MCF 10A (cell line): ENCODE data around the gene RPL9. TPM values are rescaled to one million over a fixed set of nuclear protein-coding genes. Genes with fewer than 3 reads are reported as not detected.
"Not testable (repeated sequence)": the region's sequence is repeated elsewhere in the genome, so short reads cannot be mapped to it uniquely, and the experiment has no call there.

Source experiments
- Bru-seq: library from RNA; stranded (reverse); fragments of 400-500 nt; gene quantifications from one replicate; lab custom pipeline; 2021; lab: Mats Ljungman, UMichigan
- BruChase-seq, 2 experiments: library from RNA; stranded (reverse); fragments of 400-500 nt; gene quantifications; one replicate each; lab custom pipeline; 2021; lab: Mats Ljungman, UMichigan
- BruUV-seq: library from RNA; stranded (reverse); fragments of 400-500 nt; replicated peaks from 2 replicates; lab custom pipeline; 2021; lab: Mats Ljungman, UMichigan
- CTCF ChIA-PET: fragments of 300-600 bp; sonication (Branson Sonifier 250); formaldehyde crosslinking; extraction: SDS; loops from one replicate; lab custom pipeline; 2021; ENCODE audit warnings: antibody characterized with exemption, inconsistent platforms; lab: Yijun Ruan, JAX
- POLR2A ChIA-PET: fragments of 300-600, 350-650 bp; sonication (Branson Sonifier 250); formaldehyde crosslinking; extraction: SDS; loops from one replicate; lab custom pipeline; 2020; ENCODE audit warnings: antibody characterized with exemption, inconsistent platforms; lab: Yijun Ruan, JAX
- DNase-seq: peaks from one replicate; pipeline ENCODE4 v3.0.0-alpha.2; 2018; ENCODE audit not compliant: unreplicated experiment
- H3K27ac Mint-ChIP-seq: one replicate; pipeline ENCODE4 v1.8.0; 2022; ENCODE audit warnings: mild to moderate bottlenecking, low read depth, mixed read lengths; ENCODE audit not compliant: unreplicated experiment
- H3K27me3 Mint-ChIP-seq: one replicate; pipeline ENCODE4 v1.8.0; 2022; ENCODE audit warnings: mixed read lengths; ENCODE audit not compliant: insufficient read depth, unreplicated experiment
- H3K36me3 Mint-ChIP-seq: one replicate; pipeline ENCODE4 v1.8.0; 2022; ENCODE audit warnings: mild to moderate bottlenecking, moderate library complexity, mixed read lengths; ENCODE audit not compliant: insufficient read depth, unreplicated experiment
- H3K4me1 Mint-ChIP-seq: one replicate; pipeline ENCODE4 v1.8.0; 2022; ENCODE audit warnings: mixed read lengths; ENCODE audit not compliant: insufficient read depth, unreplicated experiment
- H3K4me3 Mint-ChIP-seq: one replicate; pipeline ENCODE4 v1.8.0; 2022; ENCODE audit warnings: mild to moderate bottlenecking, moderate library complexity, mixed read lengths; ENCODE audit not compliant: unreplicated experiment
- H3K9me3 Mint-ChIP-seq: one replicate; pipeline ENCODE4 v1.8.0; 2022; ENCODE audit warnings: mixed read lengths; ENCODE audit not compliant: unreplicated experiment
- CTCF ChIP-seq: fragments of 200-600 bp; IDR thresholded peaks from one replicate; pipeline ENCODE4 v1.8.0; 2022; ENCODE audit warnings: antibody characterized with exemption, mild to moderate bottlenecking; ENCODE audit not compliant: unreplicated experiment
- intact Hi-C: fragments of 100-400 bp; cut with micrococcal nuclease; formaldehyde crosslinking; loops from 2 replicates; pipeline ENCODE4 v1.14.1; 2022
- long read RNA-seq: library from polyadenylated mRNA; stranded (forward); transcript quantifications from one replicate; pipeline ENCODE4 v2.0.0, GENCODE V29; 2022
- total RNA-seq: library from RNA; stranded (reverse); gene quantifications from 2 replicates; pipeline ENCODE4 v1.2.3, GENCODE V29; 2022

Gene RPL9
- 1,405 and 1,620 TPM in 2 replicates for total RNA-seq
- percentile 100 among the genes with signal in this experiment for Bru-seq, nascent RNA
- BruChase-seq, experiment 1, labeled RNA remaining after a 6-hour chase, result percentile 99 among the genes with signal in this experiment
- BruChase-seq, experiment 2, labeled RNA remaining after a 2-hour chase, result percentile 99 among the genes with signal in this experiment
- long read RNA-seq, transcript RPL9-214 (8 exons, 2,354 nt), result major isoform, 334 of 442 reads
- long read RNA-seq, transcript RPL9-203 (7 exons, 1,127 nt), result minor isoform, 81 of 442 reads
- long read RNA-seq, partial matches to known transcripts, result 5 of 442 reads
- long read RNA-seq, other reads (novel, unspliced or antisense), result 19 of 442 reads

GRCh38 chr4:39458505-39459300, at the start of gene RPL9, which contains the start of gene LIAS:
Gene RPL9, minus strand, starts transcription at chr4:39458922. Its CDS starts 483 bp downstream, at chr4:39458439.
Gene LIAS, plus strand, starts transcription at chr4:39459056. Its CDS starts 62 bp downstream, at chr4:39459118.
- ChIA-PET CTCF (interaction anchor here (0.6 to 1.4 kb wide), 3 partner anchors 10 to 144 kb away, joined by 3 to 6 read pairs (median 3); no protein-coding TSS in a partner anchor), POLR2A (interaction anchor here (0.6 to 7.4 kb wide), 45 partner anchors 8 to 853 kb away, joined by 3 to 79 read pairs (median 4); partner anchors contain the start of genes RFC1, SMIM14, UBE2K and UGDH)
- DNase-seq, result peak; percentile 98
- intact Hi-C loops, result loop anchor here (10.0 kb wide), 1 partner anchor 144 kb away; no protein-coding TSS in a partner anchor
- H3K36me3 Mint-ChIP-seq, result peaks cover 75% of the 10 kb centered on the region
- TSS peak; percentile 46 for BruUV-seq
- H3K27me3 Mint-ChIP-seq, result no peaks in the 10 kb centered on the region
- no peak for TF ChIP-seq CTCF
- H3K4me3 Mint-ChIP-seq, result peak within 1 kb of the TSS; percentile 95
- peak within 1 kb of the TSS; percentile 100 for H3K27ac Mint-ChIP-seq
- no peaks in the 10 kb centered on the region for H3K9me3 Mint-ChIP-seq
- H3K4me1 Mint-ChIP-seq, result peaks cover 7% of the 10 kb centered on the region

GRCh38 chr4:39505581-39505980, 46.9 kb upstream of the RPL9 start:
- no peak overlapping the region for H3K27ac Mint-ChIP-seq
- BruUV-seq, result no TSS peak

DNA sequence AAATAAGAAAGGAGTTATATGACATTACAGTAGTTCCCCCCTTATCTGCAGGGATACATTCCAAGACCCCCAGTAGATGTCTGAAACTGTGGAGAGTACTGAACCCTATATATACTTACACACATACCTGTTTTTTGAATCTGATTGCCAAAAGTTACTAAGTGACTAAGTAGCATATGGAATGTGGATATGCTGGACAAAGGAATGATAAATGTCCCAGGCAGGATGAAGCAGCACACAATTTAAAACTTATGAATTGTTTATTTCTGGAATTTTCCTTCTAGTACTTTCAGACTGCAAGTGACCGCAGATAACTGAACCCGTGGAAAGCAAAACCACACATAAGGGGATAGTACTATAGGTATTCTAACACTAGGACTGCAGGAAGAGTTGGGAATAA, 45.8 kb upstream of the RPL9 start:
- H3K4me3 Mint-ChIP-seq, result no peak overlapping the region
- no peaks in the 10 kb centered on the region for H3K9me3 Mint-ChIP-seq
- POLR2A ChIA-PET, result no interaction called here
- CTCF ChIA-PET, result interaction anchor here (1.6 kb wide), 1 partner anchor 35 kb away, joined by 8 read pairs; no protein-coding TSS in a partner anchor
- DNase-seq, result no peak
- no peak overlapping the region for H3K27ac Mint-ChIP-seq
- TF ChIP-seq CTCF, result no peak
- H3K4me1 Mint-ChIP-seq, result peaks cover 7% of the 10 kb centered on the region
- H3K36me3 Mint-ChIP-seq, result peaks cover 83% of the 10 kb centered on the region
- intact Hi-C loops, result no loop called here
- no TSS peak for BruUV-seq
- no peaks in the 10 kb centered on the region for H3K27me3 Mint-ChIP-seq

More at GRCh38 chr4:39505581-39505980, 46.9 kb upstream of the RPL9 start:
- ChIA-PET CTCF (interaction anchor here (0.6 to 1.6 kb wide), 3 partner anchors 36 to 546 kb away, joined by 3 to 8 read pairs (median 3); no protein-coding TSS in a partner anchor), POLR2A (interaction anchor here (0.6 to 0.9 kb wide), 2 partner anchors 22 to 84 kb away, joined by 3 read pairs; partner anchors contain the start of gene UGDH)
- no peak overlapping the region for H3K4me3 Mint-ChIP-seq
- TF ChIP-seq CTCF, result no peak
- no peaks in the 10 kb centered on the region for H3K9me3 Mint-ChIP-seq
- intact Hi-C loops, result no loop called here
- H3K4me1 Mint-ChIP-seq, result peaks cover 7% of the 10 kb centered on the region
- H3K27me3 Mint-ChIP-seq, result no peaks in the 10 kb centered on the region
- peaks cover 83% of the 10 kb centered on the region for H3K36me3 Mint-ChIP-seq
- no peak for DNase-seq

GRCh38 chr4:39502664-39503035, 43.9 kb upstream of the RPL9 start:
- Mint-ChIP-seq H3K27ac (peak overlapping the region; percentile 49), H3K36me3 (peaks cover 79% of the 10 kb centered on the region)
- H3K4me1 Mint-ChIP-seq, H3K27me3 Mint-ChIP-seq, DNase-seq, H3K9me3 Mint-ChIP-seq, CTCF ChIA-PET, H3K4me3 Mint-ChIP-seq, BruUV-seq, intact Hi-C loops: not testable (repeated sequence)
- POLR2A ChIA-PET, result interaction anchor here (0.6 to 1.0 kb wide), 3 partner anchors 17 to 217 kb away, joined by 3 to 5 read pairs (median 4); no protein-coding TSS in a partner anchor
